ENCODE data around the gene SUMF2.
"Not testable (repeated sequence)": the region's sequence is repeated elsewhere in the genome, so short reads cannot be mapped to it uniquely, and the experiment has no call there.

The SUMF2 gene

DNA sequence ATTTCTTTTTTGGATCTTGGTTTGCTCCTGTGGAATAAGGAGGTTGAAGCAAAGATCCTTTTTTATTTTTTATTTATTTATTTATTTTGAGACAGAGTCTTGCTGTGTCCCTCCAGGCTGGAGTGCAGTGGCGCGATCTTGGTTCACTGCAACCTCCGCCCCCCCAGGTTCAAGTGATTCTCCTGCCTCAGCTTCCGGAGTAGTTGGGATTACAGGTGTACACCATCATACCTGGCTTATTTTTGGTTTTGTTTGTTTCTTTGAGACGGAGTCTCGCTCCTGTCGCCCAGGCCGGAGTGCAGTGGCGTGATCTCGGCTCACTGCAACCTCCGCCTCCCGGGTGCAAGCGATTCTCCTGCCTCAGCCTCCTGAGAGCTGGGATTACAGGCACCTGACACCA is 2.3 kb downstream of the SUMF2 start:
- not testable (repeated sequence) for DNase-seq

DNA sequence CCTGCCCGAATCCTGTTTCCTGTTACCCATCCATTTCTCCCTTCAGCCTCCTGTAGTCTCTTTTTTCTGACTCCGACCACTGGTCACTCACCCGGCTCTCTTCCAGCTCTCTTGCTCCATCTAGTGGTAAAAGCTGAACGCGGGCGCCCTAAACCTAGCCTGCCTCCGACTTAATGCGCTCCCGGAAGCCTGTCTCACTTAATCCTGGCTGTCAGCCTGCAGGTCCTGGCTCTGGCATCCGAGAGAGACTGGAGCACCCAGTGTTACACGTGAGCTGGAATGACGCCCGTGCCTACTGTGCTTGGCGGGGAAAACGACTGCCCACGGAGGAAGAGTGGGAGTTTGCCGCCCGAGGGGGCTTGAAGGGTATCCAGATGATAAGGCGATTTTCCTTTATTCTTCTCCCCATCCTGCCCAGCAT is 10.3 kb downstream of the SUMF2 start:
- peak; percentile 61 for DNase-seq

DNA sequence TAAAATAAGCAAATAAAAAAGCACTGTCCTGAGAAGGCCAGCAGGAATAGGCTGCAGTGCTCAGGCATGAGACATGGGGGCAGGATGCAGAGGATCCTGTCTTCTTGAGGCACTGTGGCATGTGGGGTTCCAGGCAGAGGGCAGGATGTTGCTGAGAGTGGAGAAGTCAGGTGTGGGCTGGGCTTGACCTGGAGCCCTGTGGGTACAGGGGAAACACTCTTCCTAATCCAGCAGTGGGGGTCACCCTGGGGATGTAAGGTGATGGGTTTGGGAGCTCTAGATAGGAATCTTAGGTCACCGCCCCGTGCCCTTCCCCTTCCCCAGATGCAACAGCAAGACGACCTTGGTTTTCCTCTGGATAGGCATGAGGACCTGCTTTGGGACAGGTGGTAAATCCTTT is 13.6 kb downstream of the SUMF2 start:
- no peak for DNase-seq

DNA sequence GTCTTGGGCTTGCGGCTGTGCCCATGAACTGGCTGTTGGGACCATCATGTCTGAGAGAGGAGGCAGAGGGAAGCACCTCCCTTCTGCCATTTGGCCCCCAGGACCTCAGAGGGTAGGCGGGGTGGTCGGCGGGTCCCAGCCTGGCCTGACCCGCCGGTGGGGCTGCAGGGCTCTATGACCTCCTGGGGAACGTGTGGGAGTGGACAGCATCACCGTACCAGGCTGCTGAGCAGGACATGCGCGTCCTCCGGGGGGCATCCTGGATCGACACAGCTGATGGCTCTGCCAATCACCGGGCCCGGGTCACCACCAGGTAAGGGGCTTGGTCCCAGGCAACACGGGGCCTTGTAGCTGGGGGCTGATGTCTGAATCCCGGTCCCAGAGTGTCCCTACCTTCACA is 14.1 kb downstream of the SUMF2 start:
- DNase-seq = no peak

DNA sequence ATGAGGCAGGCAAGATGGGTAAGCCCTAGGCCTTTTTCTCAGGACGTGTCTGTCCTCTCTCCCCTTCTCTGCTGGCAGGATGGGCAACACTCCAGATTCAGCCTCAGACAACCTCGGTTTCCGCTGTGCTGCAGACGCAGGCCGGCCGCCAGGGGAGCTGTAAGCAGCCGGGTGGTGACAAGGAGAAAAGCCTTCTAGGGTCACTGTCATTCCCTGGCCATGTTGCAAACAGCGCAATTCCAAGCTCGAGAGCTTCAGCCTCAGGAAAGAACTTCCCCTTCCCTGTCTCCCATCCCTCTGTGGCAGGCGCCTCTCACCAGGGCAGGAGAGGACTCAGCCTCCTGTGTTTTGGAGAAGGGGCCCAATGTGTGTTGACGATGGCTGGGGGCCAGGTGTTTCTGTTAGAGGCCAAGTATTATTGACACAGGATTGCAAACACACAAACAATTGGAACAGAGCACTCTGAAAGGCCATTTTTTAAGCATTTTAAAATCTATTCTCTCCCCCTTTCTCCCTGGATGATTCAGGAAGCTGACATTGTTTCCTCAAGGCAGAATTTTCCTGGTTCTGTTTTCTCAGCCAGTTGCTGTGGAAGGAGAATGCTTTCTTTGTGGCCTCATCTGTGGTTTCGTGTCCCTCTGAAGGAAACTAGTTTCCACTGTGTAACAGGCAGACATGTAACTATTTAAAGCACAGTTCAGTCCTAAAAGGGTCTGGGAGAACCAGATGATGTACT is 15.5 kb downstream of the SUMF2 start:
- DNase-seq = peak; percentile 67

DNA sequence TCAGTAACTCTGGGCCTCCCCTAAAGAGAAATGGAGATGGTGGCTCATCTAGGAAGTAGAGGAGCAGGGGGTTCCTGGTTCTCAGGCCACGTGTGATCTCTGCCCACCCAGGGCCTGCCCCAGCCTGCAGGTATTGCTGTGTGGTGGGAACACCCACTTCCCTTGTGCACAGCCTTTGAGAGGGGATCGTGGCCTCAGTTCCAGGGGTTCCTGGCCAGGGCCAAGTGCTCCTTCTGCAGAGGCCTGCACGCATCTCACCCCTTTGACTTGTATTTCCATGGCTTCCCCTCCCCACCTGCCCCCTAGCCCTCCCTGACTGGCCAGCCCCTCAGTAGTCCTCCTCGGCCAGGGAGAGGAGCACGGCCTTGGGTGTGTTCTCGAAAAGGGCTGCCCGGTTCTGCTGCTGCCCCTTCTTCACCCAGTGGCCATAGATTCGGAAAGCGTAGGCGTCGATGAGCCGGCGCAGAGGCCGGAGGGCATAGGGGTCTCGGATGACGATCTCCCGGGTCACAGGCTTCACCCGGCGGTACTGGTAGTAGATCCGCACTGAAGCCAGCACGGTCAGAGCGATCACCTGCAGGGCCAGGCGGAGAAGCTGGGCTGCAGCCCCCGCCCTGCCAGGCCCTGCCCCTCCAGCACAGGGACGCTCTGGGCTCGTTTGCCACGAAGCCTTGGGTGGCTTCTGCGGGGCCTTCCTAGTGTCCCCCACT is 16.8 kb downstream of the SUMF2 start:
- DNase-seq = not testable (repeated sequence)

DNA sequence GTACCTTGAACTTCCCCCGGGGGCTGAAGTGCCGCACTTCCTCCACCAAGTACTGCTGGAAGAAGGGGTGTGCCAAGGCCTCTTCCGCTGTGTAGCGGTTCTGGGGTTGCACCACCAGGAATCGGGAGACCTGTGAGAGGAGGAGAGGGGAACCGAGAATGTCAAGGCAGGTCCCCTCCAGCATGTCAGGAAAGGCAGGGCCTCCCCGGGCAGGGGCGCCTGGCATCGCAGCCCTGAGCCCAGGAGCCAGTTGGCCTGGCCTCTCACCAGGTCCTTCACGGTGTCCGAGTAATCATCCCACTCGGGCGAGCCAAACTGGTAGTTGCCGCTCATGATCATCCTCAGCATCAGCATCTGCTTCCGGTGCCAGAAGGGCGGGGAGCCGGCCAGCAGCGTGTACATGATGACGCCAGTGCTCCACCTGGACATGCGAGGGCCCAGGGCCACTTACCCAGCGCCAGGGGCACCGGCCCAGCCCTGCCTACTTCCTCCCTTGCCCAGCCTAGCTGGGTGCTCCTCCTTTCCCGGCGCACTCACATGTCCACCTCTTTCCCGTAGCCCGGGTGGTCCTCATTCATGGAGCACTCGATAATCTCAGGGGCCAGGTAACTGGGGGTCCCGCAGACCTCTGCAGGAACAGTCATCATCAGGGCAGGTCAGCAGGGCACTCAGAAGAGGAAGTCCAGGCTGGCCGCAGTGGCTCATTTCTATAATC is 17.7 kb downstream of the SUMF2 start:
- DNase-seq = no peak

DNA sequence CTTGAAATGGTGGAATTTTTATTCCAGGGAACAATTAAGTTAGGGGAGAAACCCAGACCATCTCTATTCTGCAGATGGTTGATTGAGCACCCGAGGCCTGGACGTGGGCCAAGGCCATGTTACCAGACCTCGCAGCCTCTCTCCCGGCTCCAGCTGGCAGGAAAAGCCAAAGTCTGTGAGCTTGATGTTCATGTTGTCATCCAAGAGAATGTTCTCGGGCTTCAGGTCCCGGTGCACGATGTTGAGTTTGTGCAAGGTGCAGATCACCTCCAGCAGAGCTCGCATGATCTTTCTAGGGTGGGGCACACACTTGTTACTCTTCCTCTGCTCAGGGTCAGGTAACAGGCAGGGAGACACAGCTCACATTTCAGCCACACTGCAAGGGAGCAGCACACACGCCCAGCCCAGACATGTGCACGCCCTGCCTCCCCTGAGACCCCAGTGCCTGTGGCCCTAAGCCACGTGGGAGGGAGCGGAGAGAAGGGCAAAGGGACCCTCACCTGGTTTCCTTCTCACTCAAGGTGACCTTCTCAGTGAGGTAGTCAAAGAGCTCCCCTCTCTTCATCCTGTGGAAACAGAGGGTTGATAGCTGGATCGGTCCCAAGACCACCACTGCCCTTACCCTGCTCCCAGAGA is 19.2 kb downstream of the SUMF2 start:
- DNase-seq = peak; percentile 75

DNA sequence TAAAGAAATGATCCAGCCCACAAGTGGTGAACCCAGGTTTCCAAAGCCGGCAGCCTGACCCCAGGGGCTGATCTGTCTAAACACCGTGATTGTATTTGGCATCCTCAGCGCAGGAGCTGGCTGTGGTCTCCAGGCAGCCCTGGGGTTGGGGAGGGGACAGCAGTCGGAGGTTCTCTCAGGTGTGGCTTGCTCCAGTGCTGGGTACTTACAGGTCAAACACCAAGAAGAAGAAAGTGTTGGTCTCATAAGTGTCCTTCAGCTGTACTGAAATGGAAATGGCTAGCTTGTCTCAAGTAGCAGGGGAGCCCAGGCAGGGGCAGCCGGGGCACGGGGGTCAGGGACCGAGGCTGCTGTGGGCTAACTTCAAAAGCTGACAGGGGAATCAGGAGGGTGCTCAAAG is 22.7 kb downstream of the SUMF2 start:
- no peak for DNase-seq

DNA sequence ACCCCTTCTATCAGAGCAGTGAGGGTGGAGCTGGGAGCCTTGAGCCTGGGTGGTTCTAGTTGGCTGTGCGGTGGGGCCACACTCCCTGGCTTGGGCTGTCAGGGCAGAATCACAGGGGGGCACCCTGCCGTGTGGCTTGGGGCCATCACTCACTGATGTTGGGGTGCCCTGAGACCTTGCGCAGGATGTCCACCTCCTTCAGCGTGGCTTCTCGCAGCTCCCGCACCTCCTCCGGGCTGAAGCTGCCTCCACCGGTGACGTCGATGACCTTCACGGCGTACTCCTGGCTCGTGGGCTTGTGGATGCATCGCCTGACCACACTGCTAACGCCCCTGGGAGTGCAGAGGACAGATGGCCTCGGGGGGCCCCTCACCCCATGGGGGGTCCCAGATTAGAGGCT is 23.4 kb downstream of the SUMF2 start:
- no peak for DNase-seq

DNA sequence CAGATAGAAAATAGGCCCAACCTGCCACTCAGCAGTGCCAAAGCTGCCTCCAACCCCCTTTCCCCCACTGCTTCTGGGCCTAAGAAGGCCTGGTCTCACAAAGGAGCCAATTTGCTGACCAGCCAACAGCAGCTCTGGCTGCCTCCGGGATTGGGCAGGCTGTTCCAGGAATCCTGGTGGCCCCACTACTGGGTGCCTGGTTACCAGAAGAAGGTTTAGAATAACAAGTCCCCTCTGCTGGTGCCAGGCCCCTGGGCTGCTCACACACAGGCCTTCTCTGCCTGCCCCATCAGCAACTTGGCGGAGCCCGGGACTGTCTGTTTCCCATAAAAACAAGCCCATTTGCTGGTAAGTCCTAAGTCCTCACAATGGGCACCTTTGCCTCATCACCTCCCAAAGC is 27.5 kb downstream of the SUMF2 start:
- no peak for DNase-seq

DNA sequence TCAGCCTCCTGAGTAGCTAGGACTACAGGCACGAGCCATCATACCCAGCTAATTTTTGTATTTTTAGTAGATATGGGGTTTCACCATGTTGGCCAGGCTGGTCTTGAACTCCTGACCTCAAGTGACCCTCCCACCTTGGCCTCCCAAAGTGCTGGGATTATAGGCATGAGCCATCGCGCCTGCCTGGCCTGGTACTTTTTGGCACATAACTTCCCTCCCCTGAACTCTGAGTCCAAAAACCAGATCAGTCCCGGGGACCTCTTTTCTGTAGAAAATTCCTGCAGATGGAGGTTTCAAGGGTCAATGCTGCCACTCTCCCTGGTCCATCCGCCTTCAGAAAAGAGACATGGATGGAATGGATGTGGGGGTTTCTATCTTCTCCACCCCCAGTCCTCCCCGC is 28.3 kb downstream of the SUMF2 start:
- DNase-seq = not testable (repeated sequence)

DNA sequence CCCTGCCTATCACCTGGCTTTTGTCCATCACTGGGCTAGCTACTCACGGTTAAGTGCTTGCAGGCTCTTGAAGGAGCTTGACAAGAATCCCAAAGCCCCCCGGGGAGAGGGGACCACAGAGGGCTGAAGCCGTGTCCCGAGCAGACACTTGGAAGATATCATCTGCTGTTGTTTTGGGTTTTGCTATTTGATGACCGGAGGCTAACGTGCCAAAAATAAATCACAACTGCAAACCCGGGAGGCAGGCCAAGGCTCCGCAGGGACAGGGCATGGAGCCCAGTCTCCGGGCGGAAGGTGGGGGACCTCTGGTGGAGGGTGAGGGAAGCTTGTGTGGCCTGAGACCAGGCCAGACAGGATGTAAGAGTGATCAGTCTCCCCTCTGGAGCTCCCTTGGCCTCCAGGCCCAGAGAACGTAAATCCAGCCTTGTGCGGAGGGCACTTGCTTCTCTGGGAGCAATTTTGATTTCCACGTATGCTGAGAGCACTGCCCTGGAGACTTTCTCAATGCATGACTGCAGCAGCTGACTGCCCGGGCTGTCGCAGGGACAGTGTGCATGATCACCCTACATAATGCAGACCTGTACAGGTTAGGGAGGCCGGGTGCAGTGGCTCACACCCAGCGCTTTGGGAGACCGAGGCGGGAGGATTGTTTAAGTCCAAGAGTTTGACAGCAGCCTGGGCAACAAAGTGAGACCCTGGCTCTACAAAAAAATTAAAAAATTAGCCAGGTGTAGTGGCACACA is 28.9 kb downstream of the SUMF2 start, which contains the start of gene PHKG1:
TSS of gene PHKG1 (minus strand) at position 164 of the 743 bp plus-strand sequence. CDS start 4,011 bp downstream, outside the sequence.
- peak; percentile 36 for DNase-seq

DNA sequence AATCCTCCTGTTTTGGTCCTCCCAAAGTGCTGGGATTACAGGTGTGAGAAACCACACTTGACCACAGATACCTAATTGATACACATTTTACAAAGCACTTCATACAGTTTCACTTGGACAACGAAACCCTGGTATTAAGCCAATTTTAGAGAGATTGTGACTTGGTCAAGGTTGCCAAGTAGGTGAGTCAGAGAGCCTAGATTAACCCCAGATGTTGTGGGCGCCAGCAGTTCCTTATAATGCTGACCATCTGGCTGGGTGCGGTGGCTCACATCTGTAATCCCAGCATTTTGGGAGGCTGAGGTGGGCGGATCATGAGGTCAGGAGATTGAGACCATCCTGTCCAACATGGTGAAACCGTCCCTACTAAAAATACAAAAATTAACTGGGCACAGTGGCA is 33.6 kb downstream of the SUMF2 start:
- no peak for DNase-seq

DNA sequence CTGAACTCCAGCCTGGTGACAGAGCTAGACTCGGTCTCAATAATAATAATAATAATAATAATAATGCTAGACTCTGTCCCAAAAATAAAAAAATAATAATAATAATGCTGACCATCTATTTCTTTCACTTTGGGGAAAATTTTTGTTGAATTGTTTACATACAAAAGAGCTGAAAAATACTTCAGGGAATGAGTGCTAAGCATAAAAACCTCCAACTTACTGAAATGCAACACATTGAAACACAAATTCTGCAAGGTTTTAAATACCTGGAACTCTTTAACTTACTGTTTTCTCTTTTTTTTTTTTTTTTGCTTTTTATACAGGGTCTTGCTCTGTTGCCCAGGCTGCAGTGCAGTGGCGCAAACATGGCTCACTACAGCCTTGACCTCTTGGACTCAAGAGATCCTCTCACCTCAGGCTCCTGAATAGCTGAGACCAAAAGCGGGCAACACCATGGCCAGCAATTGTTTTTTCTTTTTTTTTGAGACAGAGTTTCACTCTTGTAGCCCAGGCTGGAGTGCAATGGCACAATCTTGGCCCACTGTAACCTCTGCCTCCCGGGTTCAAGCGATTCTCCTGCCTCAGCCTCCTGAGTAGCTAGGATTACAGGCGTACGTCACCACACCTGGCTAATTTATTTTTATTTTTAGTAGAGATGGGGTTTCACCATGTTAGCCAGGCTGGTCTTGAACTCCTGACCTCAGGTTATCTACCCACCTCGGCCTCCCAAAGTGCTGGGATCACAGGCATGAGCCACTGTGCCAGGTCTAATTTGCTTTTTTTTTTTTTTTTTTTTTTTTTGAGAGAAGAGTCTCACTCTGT is 34.3 kb downstream of the SUMF2 start:
- not testable (repeated sequence) for DNase-seq

DNA sequence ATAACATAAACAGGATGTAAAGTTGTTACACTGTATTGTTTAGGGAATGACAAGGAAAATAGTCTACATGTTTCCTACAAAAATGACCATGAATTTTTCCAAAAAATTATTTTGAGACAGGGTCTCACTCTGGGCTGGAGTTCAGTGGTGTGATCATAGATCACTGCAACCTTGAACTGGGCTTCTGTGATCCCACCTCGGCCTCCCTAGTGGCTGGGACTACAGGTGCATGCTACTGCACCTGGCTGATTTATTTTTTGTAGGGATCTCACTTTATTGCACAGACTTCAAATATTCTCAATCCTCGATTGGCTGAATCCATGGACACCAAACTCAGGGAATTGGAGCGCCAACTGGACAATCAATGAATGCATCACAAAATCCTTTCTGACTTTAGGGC is 35.6 kb downstream of the SUMF2 start:
- DNase-seq = no peak

DNA sequence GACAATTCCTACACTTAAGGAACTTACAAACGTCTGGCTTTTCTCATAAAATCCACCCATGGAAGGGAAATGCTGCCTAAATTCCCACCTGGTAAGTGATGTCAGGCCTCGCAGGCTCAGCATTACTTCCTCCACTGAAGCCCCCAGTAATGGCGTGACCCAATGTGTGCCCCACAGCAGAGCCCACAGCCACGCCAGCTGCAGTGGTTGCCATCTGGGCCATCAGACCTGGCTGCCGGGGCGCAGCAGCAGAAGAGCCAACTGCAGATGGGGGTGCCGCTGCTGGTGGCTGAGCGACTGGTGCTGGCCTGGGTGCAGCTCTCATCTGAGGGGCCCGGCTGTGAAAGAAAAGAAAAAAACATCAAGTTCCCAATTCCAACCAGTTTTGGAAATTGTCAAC is 40.1 kb downstream of the SUMF2 start:
- DNase-seq = not testable (repeated sequence)

DNA sequence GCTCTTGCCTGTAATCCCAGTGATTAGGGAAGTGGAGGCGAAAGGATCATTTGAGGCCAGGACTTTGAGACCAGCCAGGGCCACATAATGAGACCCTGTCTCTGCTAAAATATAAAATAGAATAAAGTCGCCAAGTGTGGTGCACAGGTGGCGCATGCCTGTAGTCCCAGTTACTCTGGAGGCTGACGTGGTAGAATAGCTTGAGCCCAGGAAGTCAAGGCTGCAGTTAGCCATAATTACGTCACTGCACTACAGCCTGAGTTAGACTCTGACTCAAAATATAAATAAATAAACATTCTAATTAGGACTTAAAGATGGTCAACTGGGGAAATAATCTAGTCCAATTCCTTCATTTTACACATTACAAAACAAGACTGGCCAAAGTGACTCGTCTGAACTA is 41.4 kb downstream of the SUMF2 start:
- no peak for DNase-seq

DNA sequence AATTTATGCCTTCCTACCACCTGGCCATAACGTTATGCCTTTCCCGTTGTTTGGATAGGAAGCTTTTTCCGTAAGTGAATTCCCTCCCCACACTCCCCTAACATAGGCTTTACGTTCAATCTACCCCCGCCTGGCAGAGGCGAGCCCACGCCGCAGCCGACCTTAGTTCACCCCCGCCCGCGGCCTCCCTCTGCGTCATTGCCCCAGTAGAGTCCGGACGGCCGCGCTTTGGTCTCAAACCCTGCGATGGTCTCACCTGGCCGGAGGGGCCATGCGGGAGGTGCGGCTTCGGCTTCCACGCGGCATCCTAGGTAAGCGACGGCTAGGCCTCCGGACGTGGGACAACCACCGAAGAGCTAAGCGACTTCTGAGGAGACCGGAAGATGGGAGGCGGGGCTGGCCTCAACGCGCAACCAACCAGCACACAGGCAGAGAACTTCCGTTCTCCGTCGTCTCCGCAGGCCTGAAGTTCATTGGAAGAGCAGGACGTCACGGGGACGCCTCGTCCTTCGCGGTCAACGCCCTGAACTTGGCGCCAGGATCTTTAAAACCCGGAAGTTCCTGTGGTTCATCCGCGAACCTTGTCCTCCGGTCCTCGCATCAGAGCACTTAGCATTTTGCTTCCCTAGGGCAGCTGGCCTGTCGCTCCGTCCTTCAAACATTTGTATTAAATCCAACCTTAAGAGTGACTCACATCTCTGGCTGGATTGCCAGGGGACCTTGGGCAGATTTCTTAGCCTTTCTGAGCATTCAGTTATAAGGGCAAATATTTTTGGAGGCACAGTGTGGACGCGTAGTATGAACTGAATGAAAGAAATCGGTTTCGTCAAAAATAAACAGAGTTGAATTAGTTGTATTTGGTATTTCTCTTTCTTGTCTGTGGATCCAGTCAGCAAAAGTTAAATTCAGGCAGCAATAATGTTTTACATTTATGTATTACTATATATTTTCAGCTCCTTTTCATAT is 42.3 kb downstream of the SUMF2 start, which contains the start of gene CHCHD2:
TSS of gene CHCHD2 (minus strand) at position 369 of the 966 bp plus-strand sequence. CDS start at position 306, 63 bp downstream.
- peak; percentile 98 for DNase-seq

DNA sequence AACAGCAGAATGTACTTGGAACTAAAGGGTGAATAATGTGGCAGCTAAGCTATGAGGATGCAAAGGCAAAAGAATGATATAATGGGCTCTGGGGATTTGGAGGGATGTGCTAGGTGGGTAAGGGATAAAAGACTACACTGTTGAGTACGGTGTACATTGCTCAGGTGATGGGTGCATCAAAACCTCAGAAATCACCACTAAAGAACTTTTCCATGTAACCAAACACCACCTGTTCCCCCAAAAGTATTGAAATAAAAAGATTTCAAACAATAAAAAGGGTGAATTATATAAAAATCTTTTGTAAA is 43.8 kb downstream of the SUMF2 start:
- DNase-seq = no peak

Data from NCI-H1694 treated with DMSO at 0.1 percent for 48 hours (cell line).